K562 (cell line): Measurements from ENCODE around the gene MASP1. TPM values are rescaled to one million over a fixed set of nuclear protein-coding genes. Genes with fewer than 3 reads are reported as not detected.
A peak's percentile ranks its signal among the peaks of the same experiment; 100 is the strongest.

ENCODE experiments used
- E2F3 ChIP-seq: fragments of 250-450 bp; sonication (Bioruptor Pico); IDR thresholded peaks from 2 replicates; pipeline ENCODE4 v1.4.0; 2020; ENCODE audit warnings: mild to moderate bottlenecking
- ESRRA ChIP-seq: fragments of 450-650 bp; IDR thresholded peaks from 2 replicates; pipeline ENCODE4 v1.6.1; 2014; ENCODE audit warnings: low read depth, mild to moderate bottlenecking, moderate library complexity, borderline replicate concordance
- HDAC2 ChIP-seq: fragments of 450-650 bp; IDR thresholded peaks from 2 replicates; pipeline ENCODE4 v1.6.1; 2016; ENCODE audit warnings: mild to moderate bottlenecking
- ILF3 ChIP-seq: fragments of 450-650 bp; IDR thresholded peaks from 2 replicates; pipeline ENCODE4 v1.6.1; 2018; ENCODE audit warnings: antibody characterized with exemption, mild to moderate bottlenecking, moderate library complexity, borderline replicate concordance
- NCOA4 ChIP-seq: fragments of 450-650 bp; IDR thresholded peaks from 2 replicates; pipeline ENCODE4 v1.6.1; 2018; ENCODE audit warnings: mild to moderate bottlenecking; ENCODE audit not compliant: partially characterized antibody
- NR1H2 ChIP-seq: sonication (generic); formaldehyde crosslinking; IDR thresholded peaks from 2 replicates; pipeline ENCODE4 v1.4.0; 2020; ENCODE audit warnings: mild to moderate bottlenecking, missing genetic modification reagents
- NR2F6 ChIP-seq: fragments of 450-650 bp; formaldehyde crosslinking; IDR thresholded peaks from 2 replicates; pipeline ENCODE4 v1.4.0; 2020; ENCODE audit warnings: mild to moderate bottlenecking
- RBM15 ChIP-seq: fragments of 200-400 bp; formaldehyde crosslinking; IDR thresholded peaks from 2 replicates; pipeline ENCODE4 v1.6.1; 2018; ENCODE audit warnings: mild to moderate bottlenecking, low read length, moderate library complexity; ENCODE audit not compliant: insufficient read depth
- SMAD4 ChIP-seq: fragments of 250-450 bp; sonication (Bioruptor Pico); conservative IDR thresholded peaks from 2 replicates; pipeline ENCODE4 v1.8.0; 2021; ENCODE audit warnings: inconsistent platforms, mild to moderate bottlenecking, moderate library complexity
- TEAD4 ChIP-seq, 2 experiments: sonication (generic) in 1 of 2; formaldehyde crosslinking in 1 of 2; IDR thresholded peaks; 2 replicates each; pipeline versions ENCODE4 v1.6.1 to v1.8.0; 2012 to 2022; ENCODE audit warnings: borderline replicate concordance in 1 of 2, inconsistent platforms in 1 of 2, low read length in 1 of 2, mild to moderate bottlenecking in 1 of 2, missing genetic modification reagents in 1 of 2
- ZNF143 ChIP-seq: sonication (generic); formaldehyde crosslinking; IDR thresholded peaks from 2 replicates; pipeline ENCODE4 v1.9.0; 2022; ENCODE audit warnings: mild to moderate bottlenecking, missing genetic modification reagents
- ZNF184 ChIP-seq: sonication (generic); formaldehyde crosslinking; IDR thresholded peaks from 2 replicates; pipeline ENCODE4 v1.5.0; 2020; ENCODE audit warnings: missing genetic modification reagents
- ZNF586 ChIP-seq: fragments of 450-650 bp; formaldehyde crosslinking; conservative IDR thresholded peaks from 2 replicates; pipeline ENCODE4 v1.4.0; 2020; ENCODE audit warnings: mild to moderate bottlenecking, moderate library complexity
- ZNF644 ChIP-seq: fragments of 200-800 bp; sonication (Bioruptor generic); IDR thresholded peaks from 2 replicates; pipeline ENCODE4 v1.6.1; 2016; ENCODE audit warnings: low read depth, missing genetic modification characterization, missing compliant biosample characterization
- ZNF766 ChIP-seq: fragments of 200-800 bp; sonication (Bioruptor generic); conservative IDR thresholded peaks from 2 replicates; pipeline ENCODE4 v1.6.1; 2016; ENCODE audit warnings: missing genetic modification characterization, missing compliant biosample characterization
- polyA plus RNA-seq, 8 experiments: library from polyadenylated mRNA; depleted of rRNA in 4 of 8; stranded (reverse) in 5 of 8; unstranded in 3 of 8; fragments of >200 nt; fragmentation: Nextera tagmentation in 2 of 8; fragmentation: Illumina TruSeq in 1 of 8; extraction: Ambion mirVana in 2 of 8; extraction: Trizol in 1 of 8; gene quantifications; 2 replicates each; pipeline versions ENCODE4 v1.2.1 to v1.2.3, GENCODE V29; 2011 to 2014; ENCODE audit warnings: inconsistent platforms in 1 of 8, missing spikeins in 1 of 8
- total RNA-seq, 7 experiments: library from RNA; depleted of rRNA in 6 of 7; stranded (reverse); fragments of >200 nt in 6 of 7; fragmentation: Illumina TruSeq in 2 of 7; extraction: Trizol in 2 of 7; gene quantifications; 2 replicates each; pipeline versions ENCODE4 v1.2.1 to v1.2.3, GENCODE V29; 2011 to 2021; ENCODE audit warnings: low replicate concordance in 1 of 7
- TF ChIP-seq, protein P1 (sequence below): sonication (generic); formaldehyde crosslinking; IDR thresholded peaks from 2 replicates; pipeline ENCODE4 v1.8.1; 2023; ENCODE audit warnings: missing genetic modification reagents, mild to moderate bottlenecking, borderline replicate concordance
- TF ChIP-seq, protein P2 (sequence below): fragments of 450-650 bp; IDR thresholded peaks from 2 replicates; pipeline ENCODE4 v1.6.1; 2016; ENCODE audit warnings: low read depth, mild to moderate bottlenecking, moderate library complexity
- TF ChIP-seq, protein P3 (sequence below): fragments of 450-650 bp; IDR thresholded peaks from 2 replicates; pipeline ENCODE4 v1.6.1; 2018; ENCODE audit not compliant: partially characterized antibody

Gene MASP1
- total and polyA plus RNA-seq, 9 of the 15 experiments (the other 6 are each of a cell fraction or from before 2014, with no cell fraction given) = 0.03 to 0.24 (median 0.20) TPM; not detected in 3

DNA sequence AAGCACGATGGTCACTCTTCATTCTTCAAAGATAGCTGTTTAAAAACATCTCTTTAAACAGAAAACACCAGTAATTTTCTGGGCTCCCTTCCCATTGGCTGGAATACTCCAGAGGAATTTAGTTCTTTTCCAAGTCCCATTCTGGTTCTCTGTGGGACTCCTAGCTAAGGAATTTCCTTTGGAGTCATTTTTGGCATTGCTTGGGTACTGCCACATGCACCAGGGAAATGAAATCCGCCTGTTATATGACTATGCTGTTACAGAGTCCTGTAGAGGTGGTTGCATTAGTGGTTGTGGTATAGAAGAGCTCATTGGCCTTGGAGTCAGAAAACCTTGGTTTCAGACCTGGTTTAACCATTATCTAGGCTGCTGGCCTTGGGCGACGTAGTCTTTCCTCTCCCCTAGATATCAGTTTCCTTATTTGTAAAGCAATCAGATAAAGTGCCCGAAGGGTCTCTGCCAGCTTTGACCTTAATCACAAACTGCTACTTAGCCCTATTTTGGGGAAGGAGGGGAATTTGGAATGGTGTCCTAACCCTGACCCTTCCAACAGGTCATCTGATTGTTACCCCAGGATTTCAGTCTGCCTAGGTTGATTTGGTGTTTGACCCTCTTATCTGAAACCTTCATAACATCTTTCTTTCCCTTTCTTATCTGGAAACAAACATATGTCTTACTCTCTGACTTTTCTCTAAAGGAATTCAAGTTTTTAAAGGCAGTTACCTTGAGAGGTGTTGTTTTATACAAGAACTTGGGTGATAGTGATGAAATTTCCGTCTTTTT is 80.8 kb downstream of the MASP1 start (continued):
- TF ChIP-seq, protein P1, sequence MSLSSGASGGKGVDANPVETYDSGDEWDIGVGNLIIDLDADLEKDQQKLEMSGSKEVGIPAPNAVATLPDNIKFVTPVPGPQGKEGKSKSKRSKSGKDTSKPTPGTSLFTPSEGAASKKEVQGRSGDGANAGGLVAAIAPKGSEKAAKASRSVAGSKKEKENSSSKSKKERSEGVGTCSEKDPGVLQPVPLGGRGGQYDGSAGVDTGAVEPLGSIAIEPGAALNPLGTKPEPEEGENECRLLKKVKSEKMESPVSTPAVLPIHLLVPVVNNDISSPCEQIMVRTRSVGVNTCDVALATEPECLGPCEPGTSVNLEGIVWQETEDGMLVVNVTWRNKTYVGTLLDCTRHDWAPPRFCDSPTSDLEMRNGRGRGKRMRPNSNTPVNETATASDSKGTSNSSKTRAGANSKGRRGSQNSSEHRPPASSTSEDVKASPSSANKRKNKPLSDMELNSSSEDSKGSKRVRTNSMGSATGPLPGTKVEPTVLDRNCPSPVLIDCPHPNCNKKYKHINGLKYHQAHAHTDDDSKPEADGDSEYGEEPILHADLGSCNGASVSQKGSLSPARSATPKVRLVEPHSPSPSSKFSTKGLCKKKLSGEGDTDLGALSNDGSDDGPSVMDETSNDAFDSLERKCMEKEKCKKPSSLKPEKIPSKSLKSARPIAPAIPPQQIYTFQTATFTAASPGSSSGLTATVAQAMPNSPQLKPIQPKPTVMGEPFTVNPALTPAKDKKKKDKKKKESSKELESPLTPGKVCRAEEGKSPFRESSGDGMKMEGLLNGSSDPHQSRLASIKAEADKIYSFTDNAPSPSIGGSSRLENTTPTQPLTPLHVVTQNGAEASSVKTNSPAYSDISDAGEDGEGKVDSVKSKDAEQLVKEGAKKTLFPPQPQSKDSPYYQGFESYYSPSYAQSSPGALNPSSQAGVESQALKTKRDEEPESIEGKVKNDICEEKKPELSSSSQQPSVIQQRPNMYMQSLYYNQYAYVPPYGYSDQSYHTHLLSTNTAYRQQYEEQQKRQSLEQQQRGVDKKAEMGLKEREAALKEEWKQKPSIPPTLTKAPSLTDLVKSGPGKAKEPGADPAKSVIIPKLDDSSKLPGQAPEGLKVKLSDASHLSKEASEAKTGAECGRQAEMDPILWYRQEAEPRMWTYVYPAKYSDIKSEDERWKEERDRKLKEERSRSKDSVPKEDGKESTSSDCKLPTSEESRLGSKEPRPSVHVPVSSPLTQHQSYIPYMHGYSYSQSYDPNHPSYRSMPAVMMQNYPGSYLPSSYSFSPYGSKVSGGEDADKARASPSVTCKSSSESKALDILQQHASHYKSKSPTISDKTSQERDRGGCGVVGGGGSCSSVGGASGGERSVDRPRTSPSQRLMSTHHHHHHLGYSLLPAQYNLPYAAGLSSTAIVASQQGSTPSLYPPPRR (CRISPR knock-in tag) = no peak
- peak; percentile 74 for TF ChIP-seq ZNF766 (CRISPR knock-in tag)
- TF ChIP-seq HDAC2 = peak; percentile 65; the same call in 1 of the 2 replicates
- TF ChIP-seq ESRRA = peak; percentile 87
- TF ChIP-seq, protein P2, sequence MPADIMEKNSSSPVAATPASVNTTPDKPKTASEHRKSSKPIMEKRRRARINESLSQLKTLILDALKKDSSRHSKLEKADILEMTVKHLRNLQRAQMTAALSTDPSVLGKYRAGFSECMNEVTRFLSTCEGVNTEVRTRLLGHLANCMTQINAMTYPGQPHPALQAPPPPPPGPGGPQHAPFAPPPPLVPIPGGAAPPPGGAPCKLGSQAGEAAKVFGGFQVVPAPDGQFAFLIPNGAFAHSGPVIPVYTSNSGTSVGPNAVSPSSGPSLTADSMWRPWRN = peak; percentile 61; the same call in 1 of the 2 replicates
- TF ChIP-seq ZNF184 = no peak
- TF ChIP-seq E2F3 (CRISPR knock-in tag) = no peak
- no peak for TF ChIP-seq NR1H2 (CRISPR knock-in tag)
- TF ChIP-seq NR2F6 (CRISPR knock-in tag) = peak; percentile 85; the same call in 1 of the 2 replicates
- no peak for TF ChIP-seq ZNF143 (CRISPR knock-in tag)
- TF ChIP-seq ZNF586 (CRISPR knock-in tag) = no peak
- no peak for TF ChIP-seq NCOA4
- TF ChIP-seq ILF3 = no peak
- TF ChIP-seq RBM15 = no peak
- TF ChIP-seq, protein P3, sequence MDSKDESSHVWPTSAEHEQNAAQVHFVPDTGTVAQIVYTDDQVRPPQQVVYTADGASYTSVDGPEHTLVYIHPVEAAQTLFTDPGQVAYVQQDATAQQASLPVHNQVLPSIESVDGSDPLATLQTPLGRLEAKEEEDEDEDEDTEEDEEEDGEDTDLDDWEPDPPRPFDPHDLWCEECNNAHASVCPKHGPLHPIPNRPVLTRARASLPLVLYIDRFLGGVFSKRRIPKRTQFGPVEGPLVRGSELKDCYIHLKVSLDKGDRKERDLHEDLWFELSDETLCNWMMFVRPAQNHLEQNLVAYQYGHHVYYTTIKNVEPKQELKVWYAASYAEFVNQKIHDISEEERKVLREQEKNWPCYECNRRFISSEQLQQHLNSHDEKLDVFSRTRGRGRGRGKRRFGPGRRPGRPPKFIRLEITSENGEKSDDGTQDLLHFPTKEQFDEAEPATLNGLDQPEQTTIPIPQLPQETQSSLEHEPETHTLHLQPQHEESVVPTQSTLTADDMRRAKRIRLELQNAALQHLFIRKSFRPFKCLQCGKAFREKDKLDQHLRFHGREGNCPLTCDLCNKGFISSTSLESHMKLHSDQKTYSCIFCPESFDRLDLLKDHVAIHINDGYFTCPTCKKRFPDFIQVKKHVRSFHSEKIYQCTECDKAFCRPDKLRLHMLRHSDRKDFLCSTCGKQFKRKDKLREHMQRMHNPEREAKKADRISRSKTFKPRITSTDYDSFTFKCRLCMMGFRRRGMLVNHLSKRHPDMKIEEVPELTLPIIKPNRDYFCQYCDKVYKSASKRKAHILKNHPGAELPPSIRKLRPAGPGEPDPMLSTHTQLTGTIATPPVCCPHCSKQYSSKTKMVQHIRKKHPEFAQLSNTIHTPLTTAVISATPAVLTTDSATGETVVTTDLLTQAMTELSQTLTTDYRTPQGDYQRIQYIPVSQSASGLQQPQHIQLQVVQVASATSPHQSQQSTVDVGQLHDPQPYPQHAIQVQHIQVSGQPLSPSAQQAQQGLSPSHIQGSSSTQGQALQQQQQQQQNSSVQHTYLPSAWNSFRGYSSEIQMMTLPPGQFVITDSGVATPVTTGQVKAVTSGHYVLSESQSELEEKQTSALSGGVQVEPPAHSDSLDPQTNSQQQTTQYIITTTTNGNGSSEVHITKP = no peak
- peak; percentile 93 for TF ChIP-seq TEAD4 (IDR thresholded peaks at IDR 0.05; ENCODE audit: low read length)
- no peak for TF ChIP-seq TEAD4 (CRISPR knock-in tag; IDR thresholded peaks at IDR 0.05; ENCODE audit: borderline replicate concordance)
- TF ChIP-seq ZNF644 = peak; percentile 65; the same call in 1 of the 2 replicates
- peak; percentile 30; the same call in 1 of the 2 replicates for TF ChIP-seq SMAD4 (CRISPR knock-in tag)
